Skin epidermis (tissue), 12 donors: ENCODE results near the gene PRM2.
A peak's percentile ranks its signal among the peaks of the same experiment; 100 is the strongest.

ENCODE experiments used
- H3K27ac ChIP-seq, 21 experiments: fragments of 200-600 bp; sonication (generic) in 11 of 21; one replicate each; pipeline ENCODE4 v1.5.0; 2020; ENCODE audit warnings: mild to moderate bottlenecking in 3 of 21, inconsistent platforms in 2 of 21, moderate library complexity in 2 of 21
- H3K4me3 ChIP-seq, 7 experiments: fragments of 200-600 bp; sonication (generic) in 2 of 7; one replicate each; pipeline ENCODE4 v1.5.0; 2020; ENCODE audit warnings: inconsistent platforms in 2 of 7, mild to moderate bottlenecking in 2 of 7, moderate library complexity in 1 of 7

PRM2 gene

GRCh38 chr16:11276143-11276895, at the start of gene PRM2:
Gene PRM2, minus strand, starts transcription at chr16:11276480. Its CDS starts 110 bp downstream, at chr16:11276370.
- no peak within 1 kb of the TSS for H3K4me3 ChIP-seq
- no peak within 1 kb of the TSS for H3K27ac ChIP-seq

DNA sequence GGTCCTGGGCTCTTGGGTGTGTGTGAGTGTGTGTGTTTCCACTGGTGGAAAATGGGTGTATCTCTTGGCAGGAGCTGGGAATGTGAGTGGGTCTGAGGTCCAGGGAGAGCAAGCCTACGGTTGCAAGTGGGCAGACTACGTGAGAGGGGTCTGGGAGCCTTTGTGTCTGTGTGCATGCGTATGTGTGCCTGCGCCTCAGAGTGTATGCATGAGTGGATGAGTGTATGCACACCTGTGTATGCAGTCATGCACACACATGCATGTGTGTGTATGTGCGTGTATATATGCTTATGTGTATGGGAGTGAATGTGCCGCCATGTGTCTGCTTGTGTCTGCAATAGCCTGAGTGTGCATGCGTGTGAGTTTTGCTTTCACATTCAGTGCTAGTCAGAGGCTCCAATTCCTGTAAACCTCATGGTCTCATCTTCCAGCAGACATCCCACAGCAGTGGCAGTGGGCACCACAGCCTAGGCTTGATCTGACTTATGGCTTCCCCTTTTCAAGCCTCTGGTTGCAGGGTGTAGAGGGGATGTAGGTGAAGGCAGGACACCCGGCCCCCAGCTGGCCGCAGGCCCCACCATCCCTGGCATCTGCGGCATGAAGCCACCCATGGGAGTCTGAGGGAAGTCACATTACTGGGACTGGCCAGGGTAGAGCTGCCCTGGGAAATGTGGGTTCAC, 49.3 kb upstream of the PRM2 start:
- Histone ChIP-seq H3K4me3 (no peak overlapping the region), H3K27ac (peak overlapping the region in 7 of 21 experiments; percentile 8 to 68 (median 47))

- Histone ChIP-seq H3K4me3 (no peak overlapping the region), H3K27ac (peak overlapping the region in 1 of 21 experiments; percentile 25)
Observed at GRCh38 chr16:11323551-11324336, 47.5 kb upstream of the PRM2 start.

DNA sequence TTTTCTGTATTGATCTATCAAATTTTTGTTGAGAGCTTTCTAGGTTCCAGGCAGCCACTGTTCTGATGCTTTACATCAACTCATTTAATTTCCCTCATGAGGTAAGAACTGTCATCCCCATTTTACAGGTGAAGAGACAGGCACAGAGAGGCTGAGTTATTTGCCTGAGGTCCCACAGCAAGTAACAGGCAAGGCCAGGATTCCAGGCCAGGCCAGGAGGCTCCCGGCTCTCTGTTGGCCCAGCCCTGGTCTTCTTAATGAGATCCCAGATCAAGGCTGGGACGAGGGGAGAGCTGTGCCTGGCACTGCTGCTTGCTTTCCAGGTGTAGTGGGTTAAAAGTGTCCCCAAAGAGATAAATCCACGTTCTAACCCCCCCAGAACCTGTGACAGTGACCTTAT, 46.5 kb upstream of the PRM2 start:
- Histone ChIP-seq H3K27ac (no peak overlapping the region), H3K4me3 (no peak overlapping the region)

DNA sequence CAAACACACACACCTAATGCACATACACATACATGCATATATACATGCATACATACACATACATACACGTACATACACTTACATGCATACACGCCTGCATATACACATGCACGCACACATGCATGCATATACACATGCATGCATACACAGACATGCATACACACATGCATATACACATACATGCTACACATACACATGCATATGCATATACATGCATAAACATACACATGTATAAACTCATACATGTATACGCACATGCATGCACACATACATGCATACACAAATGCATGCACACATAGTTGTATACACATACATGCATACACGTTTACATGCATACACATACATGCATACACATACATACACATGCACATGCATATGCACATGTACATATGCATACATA, 45.4 kb upstream of the PRM2 start:
- no peak overlapping the region for H3K4me3 ChIP-seq
- H3K27ac ChIP-seq: no peak overlapping the region

DNA sequence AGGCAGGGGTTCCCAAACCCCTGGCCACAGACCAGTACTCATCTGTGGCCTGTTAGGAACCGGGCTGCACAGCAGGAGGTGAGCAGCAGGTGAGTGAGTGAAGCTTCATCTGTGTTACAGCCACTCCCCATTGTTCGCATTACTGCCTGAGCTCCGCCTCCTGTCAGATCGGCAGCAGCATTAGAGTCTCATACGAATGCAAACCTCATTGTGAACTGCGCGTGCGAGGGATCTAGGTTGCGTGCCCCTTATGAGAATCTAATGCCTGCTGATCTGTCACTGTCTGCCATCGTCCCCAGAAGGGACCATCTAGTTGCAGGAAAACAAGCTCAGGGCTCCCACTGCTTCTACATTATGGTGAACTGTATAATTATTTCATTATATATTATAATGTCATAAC, 43.9 kb upstream of the PRM2 start:
- Histone ChIP-seq H3K4me3 (no peak overlapping the region), H3K27ac (no peak overlapping the region)

GRCh38 chr16:11319529-11320146, 43.4 kb upstream of the PRM2 start:
- Histone ChIP-seq H3K4me3 (no peak overlapping the region), H3K27ac (peak overlapping the region in 1 of 21 experiments; percentile 24)

DNA sequence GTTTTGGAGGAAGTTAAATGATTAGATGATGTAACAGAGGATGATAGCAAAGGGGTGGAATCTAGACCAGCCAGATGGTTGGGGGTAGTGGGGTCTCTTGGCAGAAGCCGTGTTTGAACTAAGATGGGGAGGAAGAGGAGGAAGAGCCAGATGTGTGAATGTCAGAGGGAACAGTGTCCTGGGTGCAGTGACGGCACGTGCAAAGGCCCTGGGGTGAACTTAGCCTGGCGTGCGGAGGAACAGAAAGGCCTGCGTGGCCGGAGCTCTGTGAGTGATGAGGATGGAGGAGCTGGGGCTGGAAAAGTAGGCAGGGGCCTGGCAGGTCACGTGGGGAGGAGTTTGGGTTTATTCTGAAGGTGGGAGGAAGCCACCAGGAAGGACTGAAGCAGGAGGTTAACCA, 42.5 kb upstream of the PRM2 start:
- H3K27ac ChIP-seq: no peak overlapping the region

GRCh38 chr16:11316331-11317015, 40.2 kb upstream of the PRM2 start:
- Histone ChIP-seq H3K4me3 (no peak overlapping the region), H3K27ac (peak overlapping the region in 2 of 21 experiments; percentile 68 to 71)

More for the DNA sequence above, 42.5 kb upstream of the PRM2 start:
- no peak overlapping the region for H3K4me3 ChIP-seq

DNA sequence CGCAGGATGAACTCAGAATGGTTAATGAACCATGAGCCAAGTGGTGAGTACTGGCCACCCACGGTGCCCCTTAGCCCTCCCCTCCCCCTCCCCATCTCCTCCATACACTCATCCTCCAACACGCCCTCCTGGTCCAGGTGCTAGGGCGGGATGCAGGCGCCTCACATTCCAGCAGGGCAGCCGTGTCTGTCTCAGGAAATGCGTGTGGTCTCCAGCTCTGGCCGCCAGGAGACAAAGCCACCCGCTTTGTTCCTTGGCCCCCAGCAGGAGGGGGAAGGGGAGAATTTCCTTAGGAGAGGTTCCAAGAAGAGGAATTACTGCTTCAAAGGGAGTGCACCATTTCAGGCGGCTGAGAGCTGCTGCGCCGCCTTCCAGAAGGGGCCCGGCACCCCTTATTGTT, 39.2 kb upstream of the PRM2 start:
- peak overlapping the region in 2 of 21 experiments; percentile 68 to 71 for H3K27ac ChIP-seq
- no peak overlapping the region for H3K4me3 ChIP-seq

GRCh38 chr16:11314309-11314894, 38.1 kb upstream of the PRM2 start:
- Histone ChIP-seq H3K27ac (peak overlapping the region in 2 of 21 experiments; percentile 6 to 71), H3K4me3 (no peak overlapping the region)

DNA sequence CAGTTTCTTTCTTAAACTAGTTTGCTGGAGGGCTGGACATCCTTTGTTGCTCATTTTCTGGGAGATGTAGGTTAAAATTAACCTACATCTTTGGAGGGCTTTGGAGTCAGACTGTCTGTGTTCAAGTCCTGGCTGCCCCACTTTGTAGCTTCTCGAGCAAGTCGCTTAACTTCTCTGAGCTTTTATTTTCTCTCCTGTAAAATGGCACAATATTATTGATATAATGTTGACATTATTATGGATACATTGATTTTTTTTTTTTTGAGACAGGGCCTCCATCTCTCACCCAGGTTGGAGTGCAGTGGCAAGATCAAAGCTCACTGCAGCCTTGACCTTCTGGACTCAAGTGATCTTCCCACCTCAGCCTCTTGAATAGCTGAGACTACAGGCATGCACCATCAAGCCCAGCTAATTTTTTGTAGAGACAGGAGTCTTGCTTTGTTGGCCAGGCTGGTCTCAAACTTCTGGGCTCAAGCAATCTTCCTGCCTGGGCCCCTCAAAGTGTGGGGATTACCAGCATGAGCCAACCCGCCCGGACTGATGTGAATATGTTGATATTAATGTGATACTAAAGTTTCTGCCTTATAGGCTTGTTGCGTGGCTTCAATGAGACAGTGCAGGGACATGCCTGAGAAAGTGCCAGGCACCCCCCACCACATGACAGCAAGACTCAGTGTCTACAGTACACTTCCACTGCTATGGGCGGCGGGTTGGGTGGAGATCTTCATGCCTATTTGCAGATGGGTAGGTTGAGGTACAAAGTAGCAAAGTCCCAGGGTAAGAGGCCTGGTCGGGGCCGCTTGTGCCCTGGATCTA, 37.4 kb upstream of the PRM2 start:
- no peak overlapping the region for H3K4me3 ChIP-seq
- peak overlapping the region in 3 of 21 experiments; percentile 6 to 81 (median 61) for H3K27ac ChIP-seq

DNA sequence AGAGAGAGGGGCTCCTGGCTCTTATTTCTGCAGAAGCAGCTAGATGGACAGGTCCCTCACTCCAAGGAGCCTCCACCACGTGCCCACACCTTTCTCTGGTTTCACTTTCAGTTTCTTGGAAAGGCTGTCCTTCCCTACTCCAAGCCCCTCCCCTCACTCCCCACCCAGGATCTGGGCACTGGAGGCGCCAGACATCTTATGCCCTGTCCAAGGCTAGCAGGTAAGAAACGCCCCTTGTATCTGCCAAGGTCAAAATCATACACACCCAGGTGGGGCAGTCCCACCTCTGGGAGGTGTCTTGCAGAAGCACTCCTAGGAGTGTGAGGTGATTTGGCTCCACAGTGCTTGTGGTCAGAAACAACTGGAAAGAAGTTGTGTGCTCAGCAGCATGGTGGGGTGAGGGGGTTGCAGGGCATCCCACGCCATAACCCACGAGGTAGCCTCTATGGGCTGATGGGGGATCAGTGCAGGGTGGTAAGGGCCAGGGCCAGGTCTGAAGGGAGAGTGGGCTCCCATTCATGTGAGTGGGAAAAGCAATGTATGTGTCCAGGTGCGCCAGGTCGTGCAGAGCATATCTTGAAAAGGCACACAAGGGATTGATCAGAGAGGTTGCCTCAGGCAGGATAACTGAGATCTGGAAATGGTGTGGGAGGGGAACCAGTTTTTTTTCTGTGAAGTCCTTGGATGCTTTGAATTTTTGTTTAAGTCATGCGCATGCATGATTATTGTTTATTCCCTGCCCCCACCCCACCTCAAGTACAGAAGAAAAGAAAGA, 36.6 kb upstream of the PRM2 start:
- Histone ChIP-seq H3K27ac (peak overlapping the region in 3 of 21 experiments; percentile 57 to 81 (median 61)), H3K4me3 (no peak overlapping the region)

- Histone ChIP-seq H3K4me3 (no peak overlapping the region), H3K27ac (peak overlapping the region in 5 of 21 experiments; percentile 3 to 57 (median 23))
Observed at GRCh38 chr16:11310997-11311561, 34.8 kb upstream of the PRM2 start.

DNA sequence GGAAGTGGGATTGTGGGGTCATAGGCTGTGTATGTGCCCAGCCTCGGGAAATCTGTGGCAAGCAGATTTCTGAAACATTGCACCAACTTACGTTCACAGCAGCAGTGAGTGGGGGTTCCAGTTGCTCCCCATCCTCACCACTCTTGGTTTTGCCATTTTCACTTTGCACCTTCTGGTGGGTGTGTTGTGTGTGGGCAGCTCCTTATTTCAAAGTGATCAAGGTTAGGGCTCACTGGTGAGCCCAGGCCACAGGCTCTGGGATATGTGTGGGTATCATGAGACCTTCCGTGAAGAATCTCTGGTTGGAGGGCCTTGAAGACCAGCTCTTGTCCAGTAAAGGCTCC, 34.3 kb upstream of the PRM2 start:
- Histone ChIP-seq H3K4me3 (no peak overlapping the region), H3K27ac (peak overlapping the region in 5 of 21 experiments; percentile 3 to 57 (median 23))

DNA sequence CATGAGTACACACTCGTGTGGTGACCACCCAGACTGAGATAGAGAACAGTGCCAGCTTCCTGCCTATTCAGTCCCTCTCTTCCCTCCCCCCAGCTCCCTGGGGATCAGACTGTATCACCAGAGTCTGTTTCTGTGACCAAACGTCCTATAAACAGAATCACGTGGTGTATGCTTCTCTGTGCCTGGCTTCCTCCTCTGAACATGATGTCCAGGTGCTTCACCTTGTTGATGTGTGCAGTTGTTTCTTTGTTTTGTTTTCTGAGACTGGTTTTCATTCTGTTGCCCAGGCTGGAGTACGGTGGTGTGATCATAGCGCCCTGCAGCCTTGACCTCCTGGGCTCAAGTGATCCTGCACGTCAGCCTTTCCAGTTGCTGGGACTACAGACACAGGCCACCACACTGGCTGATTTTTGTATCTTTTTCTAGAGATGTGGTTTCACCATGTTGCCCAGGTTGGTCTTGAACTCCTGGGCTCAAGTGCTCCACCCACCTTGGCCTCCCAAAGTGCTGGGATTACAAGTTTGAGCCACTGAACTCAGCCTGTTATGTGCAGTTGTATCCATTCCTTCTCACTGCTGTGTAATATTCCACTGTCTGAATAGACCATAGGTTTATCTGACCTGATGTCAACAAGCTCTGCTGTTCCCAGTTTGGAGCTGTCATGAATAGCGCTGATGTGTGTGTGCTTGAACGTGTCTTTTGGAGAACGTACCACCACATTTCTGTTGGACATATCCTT, 33.8 kb upstream of the PRM2 start:
- peak overlapping the region in 2 of 21 experiments; percentile 52 to 57 for H3K27ac ChIP-seq
- no peak overlapping the region for H3K4me3 ChIP-seq
